ENCODE results near the gene C11orf65.

The C11orf65 gene

GRCh38 chr11:108368134-108368533, 99.2 kb downstream of the C11orf65 start:
- no peak for DNase-seq (ENCODE audit: low spot score)

DNA sequence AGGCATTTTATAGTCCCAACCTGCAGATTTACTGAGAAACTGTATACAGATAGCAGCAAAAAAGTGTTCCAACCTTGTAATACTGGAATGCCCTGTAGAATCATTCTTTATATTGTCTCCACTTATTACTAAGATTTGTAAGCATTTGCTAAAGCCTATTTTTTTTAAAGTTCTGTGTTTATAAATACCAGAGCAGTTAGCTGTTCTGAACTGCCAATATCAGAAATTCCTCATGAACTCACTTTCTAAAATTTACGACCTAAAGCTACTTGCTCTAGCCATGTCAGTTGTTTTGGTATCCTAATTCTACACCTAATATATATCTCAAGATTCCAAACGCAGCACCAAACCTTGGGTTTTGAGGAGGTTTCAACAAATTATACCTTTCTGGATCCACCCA, 103.2 kb downstream of the C11orf65 start:
- no peak for DNase-seq (ENCODE audit: low spot score)

GRCh38 chr11:108351468-108351867, 115.9 kb downstream of the C11orf65 start:
- no peak for DNase-seq (ENCODE audit: low spot score)

GRCh38 chr11:108346451-108346850, 120.9 kb downstream of the C11orf65 start:
- DNase-seq (ENCODE audit: low spot score), result no peak

DNA sequence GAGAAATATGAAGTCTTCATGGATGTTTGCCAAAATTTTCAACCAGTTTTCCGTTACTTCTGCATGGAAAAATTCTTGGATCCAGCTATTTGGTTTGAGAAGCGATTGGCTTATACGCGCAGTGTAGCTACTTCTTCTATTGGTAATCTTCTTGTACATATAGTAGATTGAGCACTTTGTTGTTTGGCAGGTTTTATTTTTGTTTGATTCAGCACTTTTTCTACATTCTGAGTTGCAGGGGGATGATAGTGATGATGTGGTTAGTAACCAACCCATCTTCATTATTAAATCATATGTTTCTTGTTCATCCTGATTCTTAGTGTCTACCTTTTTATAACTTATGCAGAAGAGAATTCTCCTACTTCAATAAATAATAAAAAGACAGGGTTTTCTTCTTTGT, 121.6 kb downstream of the C11orf65 start:
- DNase-seq (ENCODE audit: low spot score), result no peak

GRCh38 chr11:108343714-108344113, 123.6 kb downstream of the C11orf65 start:
- no peak for DNase-seq (ENCODE audit: low spot score)

DNA sequence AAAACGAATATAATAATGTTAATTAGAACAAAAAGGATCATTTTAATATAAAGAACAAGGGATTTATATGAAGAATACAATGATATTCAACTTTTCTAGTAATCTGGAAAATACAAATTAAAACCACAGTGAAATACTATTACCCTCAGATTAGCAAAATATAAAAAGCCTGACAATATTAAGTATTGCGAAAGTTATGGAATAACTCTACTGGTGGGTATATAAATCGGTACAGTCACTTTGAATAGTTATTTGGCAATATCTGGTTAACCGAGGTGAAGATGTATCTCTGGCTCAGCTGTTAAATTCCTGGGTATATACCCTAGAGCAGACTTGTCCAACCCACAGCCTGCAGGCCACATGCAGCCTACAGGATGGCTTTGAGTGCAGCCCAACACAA, 125.7 kb downstream of the C11orf65 start:
- DNase-seq (ENCODE audit: low spot score), result no peak

DNA sequence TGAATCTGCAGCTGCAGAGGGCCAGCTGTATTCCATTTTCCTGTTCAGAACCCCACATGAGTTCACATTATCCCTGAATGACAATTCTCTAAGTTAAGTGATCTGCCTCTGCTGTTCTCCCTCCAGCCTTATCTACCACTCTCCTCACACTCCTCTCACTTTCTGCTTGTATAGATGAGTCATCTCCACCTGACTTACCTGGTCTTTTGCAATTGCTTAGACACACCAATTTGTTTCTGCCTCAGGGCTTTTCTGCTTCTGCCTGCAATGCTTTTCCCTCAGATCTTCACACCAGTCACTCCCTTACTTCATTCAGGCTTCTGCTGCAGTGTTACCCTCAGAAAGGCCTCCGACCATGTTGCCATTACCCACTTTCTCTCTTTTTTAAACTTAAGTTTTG, 126.4 kb downstream of the C11orf65 start:
- no peak for DNase-seq (ENCODE audit: low spot score)

DNA sequence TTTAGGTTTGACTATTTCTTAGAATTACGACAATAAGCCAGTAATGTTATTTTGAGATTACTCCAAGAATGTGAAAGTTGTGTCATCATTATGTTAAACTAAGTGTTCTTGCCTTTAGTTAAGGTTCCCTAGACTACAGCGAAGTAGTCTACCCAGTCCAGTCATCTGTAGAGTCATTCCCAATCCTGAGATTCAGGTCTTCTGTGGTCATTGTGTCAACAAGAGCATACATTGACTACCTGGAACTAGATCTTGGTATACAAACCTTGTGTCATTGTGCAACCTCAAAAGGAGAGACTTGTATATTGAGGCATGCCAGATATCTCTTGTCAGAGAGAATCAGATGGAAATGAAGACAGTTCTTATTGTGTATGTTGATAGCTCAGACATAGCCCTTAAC, 128.6 kb downstream of the C11orf65 start:
- DNase-seq (ENCODE audit: low spot score), result no peak

DNA sequence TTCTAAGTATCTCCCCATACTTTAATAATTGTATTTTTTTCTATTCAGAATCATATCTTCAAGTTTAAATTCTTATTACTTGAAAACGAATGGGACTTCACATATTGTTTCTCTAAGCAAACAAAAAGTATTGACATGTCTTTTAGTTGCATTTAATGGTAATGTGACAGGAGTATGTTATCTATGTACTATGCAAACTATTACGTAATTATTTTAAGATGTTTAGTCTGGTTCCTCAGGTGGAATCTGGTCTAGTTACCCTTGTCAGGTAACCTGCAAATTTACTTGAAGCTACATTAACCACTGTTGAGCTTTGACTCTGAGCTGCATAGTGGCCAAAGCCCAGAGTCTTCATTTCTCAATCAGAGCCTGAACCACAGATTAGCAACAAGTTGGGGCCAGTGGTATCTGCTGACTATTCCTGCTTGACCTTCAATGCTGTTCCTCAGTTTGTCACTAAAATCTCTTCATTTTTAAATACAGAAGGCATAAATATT, 133.9 kb downstream of the C11orf65 start:
- DNase-seq (ENCODE audit: low spot score), result no peak

Measured in CD4-positive, alpha-beta T cell treated with Interleukin-6 at 100 ng/mL for 8 hours (primary cell).